Suppressor macrophage treated with lipopolysaccharide for 4 hours (primary cell): Measurements from ENCODE around the gene MBNL3.
"Not testable (repeated sequence)": the region's sequence is repeated elsewhere in the genome, so short reads cannot be mapped to it uniquely, and the experiment has no call there.

ENCODE experiments used
- DNase-seq: peaks from one replicate; pipeline ENCODE4 v3.0.0-alpha.2; 2020

MBNL3 gene

GRCh38 chrX:132474544-132475248 lies 14.1 kb downstream of the MBNL3 start:
- DNase-seq: peak; percentile 61

DNA sequence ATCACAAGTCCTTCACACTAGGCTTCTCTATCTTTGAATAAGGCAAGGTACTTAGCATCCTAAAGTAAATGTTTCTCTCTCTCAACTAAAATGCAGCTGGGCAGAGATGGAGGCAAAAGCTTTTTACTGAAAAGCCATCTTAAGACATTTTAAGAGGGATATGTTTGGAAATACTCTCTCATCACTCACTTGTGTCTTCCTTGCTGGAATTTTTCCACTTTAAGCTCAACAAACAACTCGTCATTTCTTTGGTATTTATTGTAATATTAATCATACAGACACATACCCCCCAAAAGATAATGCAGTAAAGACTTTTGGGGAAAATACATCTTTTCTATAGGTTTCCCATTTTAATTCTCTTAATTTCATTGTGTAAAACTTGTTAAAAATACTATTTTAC lies 16.4 kb downstream of the MBNL3 start:
- no peak for DNase-seq

DNA sequence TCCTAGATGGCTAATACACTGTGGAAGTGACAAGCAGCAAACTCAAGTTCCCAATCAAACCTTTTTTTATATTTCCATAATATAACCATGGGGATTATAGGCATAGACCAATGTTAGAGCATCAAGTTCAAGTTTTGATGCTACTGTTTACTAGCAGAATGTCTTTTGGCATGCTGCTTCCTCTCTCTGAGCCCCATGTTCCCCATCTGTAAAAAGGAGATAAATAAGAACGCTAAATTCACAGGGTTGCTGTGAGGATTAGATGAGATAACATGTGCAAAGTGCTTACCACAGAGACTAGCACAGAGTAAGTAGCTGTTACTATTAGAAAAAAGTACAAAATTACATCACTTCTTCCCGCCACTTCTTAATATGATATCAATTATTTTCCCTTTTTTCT lies 18.0 kb downstream of the MBNL3 start:
- no peak for DNase-seq

- no peak for DNase-seq
Observed at GRCh38 chrX:132470179-132470578, 18.7 kb downstream of the MBNL3 start.

- DNase-seq: no peak
Observed at GRCh38 chrX:132468454-132468853, 20.4 kb downstream of the MBNL3 start.

GRCh38 chrX:132467989-132468388 lies 20.8 kb downstream of the MBNL3 start:
- no peak for DNase-seq

DNA sequence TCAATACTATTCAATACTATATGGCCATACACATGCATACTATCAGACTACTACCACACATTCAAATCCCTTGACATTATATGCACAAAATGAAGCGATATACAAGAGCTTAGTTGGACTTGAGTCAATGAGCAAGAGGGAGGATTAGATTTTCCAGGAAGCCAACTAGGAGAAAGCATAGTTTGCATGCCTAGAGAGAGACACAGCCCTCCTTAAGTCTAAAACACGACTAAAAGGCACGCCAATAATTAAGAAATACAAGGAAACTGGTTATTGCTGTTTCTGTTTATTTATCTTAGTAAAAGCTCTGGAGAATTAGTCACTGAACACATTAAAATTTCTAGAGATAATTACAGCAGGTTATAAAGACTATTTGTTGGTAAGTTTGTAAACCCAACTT lies 21.8 kb downstream of the MBNL3 start:
- no peak for DNase-seq

- peak; percentile 65 for DNase-seq
Observed at GRCh38 chrX:132463411-132463810, 25.4 kb downstream of the MBNL3 start.

- DNase-seq: no peak
Observed at GRCh38 chrX:132461886-132462285, 27.0 kb downstream of the MBNL3 start.

DNA sequence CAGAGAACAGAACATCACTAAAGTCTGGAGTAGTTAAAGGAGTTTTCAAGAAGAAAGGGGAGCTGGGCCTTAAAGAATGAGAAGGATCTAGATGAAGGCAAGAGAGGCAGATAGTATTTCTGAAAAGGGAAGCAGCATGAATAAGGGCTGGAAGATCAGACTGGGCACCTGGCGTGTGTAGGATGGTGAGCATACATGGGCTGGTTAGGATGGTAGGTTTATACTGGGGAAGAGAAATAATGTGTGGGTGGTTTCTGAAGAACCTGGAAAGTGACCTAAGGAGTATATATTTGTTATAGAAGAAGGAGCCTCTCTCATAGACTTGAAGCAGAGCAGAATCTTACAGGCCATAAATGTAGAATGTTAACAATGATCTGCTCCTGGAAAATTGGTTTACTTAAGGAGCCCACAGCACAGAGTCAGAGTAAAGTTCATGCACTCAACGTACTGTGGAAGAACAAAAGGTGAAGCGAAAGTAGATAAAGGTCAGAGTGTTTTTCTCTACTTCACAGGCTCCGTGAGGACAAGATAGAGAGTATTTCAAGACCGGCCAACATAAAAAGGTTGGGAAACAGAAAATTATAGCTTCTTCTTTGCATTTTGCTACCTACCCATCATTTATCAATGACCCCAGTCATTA lies 35.8 kb downstream of the MBNL3 start:
- DNase-seq: no peak

- not testable (repeated sequence) for DNase-seq
Observed at GRCh38 chrX:132445909-132446308, 42.9 kb downstream of the MBNL3 start.

DNA sequence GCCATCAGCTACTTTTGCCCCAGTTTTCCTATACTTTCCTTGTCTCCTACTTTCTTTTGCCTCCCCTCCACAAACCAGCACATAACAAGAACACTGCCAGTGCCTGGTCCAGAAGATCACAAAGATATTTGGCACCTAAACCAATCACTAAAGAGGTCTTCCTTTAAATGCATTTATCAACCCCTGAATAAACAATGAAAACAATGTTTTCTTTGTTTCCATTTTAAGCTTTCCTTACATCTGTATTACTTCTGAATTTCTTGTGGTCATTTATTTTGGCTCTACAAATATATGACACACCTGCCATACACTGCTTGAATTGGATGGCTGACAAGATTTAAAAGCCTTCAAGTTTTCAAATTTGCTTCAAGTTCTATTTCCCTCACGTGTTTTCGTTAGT lies 43.9 kb downstream of the MBNL3 start:
- DNase-seq: no peak

GRCh38 chrX:132443196-132444135 lies 45.4 kb downstream of the MBNL3 start:
- peak; percentile 63 for DNase-seq

GRCh38 chrX:132442691-132443090 lies 46.1 kb downstream of the MBNL3 start:
- DNase-seq: peak; percentile 36

DNA sequence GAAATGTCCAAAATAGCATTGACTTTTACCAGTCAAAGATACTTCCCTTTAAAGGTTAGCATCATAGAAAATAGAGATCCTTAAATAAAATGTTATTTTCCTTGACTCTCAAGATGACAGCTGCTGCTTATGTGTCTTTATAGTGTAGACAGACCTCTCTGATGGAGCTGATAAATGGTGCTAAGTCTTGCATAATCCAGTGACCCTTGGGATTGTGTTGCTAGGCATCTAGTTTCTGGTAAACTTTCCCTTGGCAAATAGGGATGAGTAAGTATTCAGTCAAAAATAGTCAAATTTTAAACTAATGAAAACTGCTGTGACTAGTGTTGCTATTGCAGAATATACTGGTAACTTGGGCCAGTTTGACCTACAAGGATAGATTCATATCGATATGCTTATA lies 53.6 kb downstream of the MBNL3 start:
- no peak for DNase-seq

DNA sequence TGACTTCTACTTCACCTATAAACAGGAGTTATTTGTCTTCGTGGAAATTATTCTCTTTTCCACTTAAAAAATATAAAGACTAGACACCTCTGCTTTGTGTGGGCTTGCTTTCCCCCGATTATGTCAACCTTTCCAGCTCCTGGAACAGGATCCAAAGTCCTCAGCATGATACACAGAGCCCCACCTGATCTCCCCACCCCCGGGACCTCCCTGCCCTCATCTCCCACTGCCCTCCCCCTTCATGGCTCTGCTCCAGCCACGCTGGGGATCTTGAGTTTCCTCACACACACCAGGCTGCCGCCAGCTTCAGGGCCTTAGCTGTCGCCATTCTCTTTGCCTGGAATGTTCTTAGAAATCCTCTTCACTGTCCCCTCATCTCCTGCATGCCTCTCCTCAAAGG lies 55.3 kb downstream of the MBNL3 start:
- no peak for DNase-seq

DNA sequence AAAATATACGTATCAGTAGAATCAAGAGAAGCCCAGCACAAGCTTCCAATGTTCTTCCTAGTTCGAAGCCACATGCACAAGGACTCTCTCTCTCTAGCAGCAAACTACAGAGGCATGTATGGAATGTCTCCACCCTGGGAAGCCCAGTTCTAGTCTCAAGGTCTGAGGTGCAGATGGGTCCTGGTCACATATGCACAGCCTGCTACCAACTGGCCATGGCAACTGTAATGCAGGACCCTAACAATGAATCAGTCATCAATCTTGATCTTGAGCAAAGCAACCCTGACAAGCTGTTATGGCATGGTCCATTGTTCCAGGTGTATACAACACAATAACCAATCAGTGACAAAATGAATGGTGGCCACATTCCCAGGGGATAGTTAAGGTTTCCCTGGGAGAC lies 55.8 kb downstream of the MBNL3 start:
- DNase-seq: no peak

- no peak for DNase-seq
Observed at GRCh38 chrX:132428896-132429295, 59.9 kb downstream of the MBNL3 start.

DNA sequence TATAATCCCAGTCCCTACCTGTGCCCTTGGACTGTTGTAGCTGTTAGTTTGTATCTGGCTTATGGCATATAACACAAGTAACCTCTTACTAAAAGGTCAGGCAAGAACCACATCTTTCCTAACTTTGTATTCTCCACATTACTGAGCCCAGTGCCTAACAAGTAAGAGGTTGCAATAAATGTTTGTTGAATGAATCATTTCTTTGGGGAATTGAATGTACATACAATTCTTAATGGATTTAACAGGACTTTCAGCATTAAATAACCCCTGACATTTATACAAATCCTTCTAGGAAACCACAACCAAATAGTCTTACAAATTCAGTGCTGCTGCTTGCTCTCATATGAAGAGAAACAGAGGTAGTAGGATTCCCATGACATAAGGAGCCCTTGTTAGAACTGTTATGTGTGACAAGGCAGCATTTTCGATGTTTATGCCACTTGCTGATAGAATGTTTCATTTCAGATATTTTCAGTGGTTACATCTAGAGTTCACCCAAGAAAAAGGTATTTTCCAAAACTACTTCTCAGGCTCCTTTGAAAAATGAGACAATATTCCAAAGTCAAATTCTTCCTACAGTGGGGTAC lies 62.0 kb downstream of the MBNL3 start:
- DNase-seq: no peak

- no peak for DNase-seq
Observed at GRCh38 chrX:132425744-132426318, 63.0 kb downstream of the MBNL3 start.

GRCh38 chrX:132423323-132423722 lies 65.5 kb downstream of the MBNL3 start:
- no peak for DNase-seq

DNA sequence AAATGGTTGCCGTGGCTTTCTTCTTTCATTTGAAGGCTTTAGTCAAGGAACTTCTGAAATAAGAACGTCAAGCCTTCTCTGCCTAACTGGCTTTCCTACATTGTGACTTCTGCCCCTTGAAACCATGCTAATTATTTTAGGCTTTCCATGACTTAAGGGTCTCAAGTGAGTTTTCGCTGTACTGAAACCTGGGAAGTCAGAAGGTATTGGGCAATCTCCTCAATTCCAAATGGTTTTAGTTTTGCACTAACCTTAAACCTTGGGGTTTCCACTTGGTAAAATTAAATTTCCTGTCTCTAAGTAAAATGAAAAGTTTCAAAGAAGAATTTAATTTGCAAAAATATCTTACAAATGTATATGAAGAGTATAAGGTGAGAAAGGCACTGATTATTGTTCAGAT lies 73.8 kb downstream of the MBNL3 start:
- DNase-seq: no peak

GRCh38 chrX:132414404-132414803 lies 74.4 kb downstream of the MBNL3 start:
- DNase-seq: no peak
